Esophagus muscularis mucosa (tissue), 4 donors: ENCODE results near the gene KNL1.

ENCODE experiments used
- CTCF ChIP-seq, 3 experiments: fragments of 200-600 bp in 2 of 3; fragments of 450-650 bp in 1 of 3; sonication (generic) in 2 of 3; IDR thresholded peaks; one replicate each; pipeline ENCODE4 v1.5.1; 2017 to 2019; ENCODE audit warnings: antibody characterized with exemption in 3 of 3, mild to moderate bottlenecking in 2 of 3, moderate library complexity in 1 of 3
- EP300 ChIP-seq: sonication (generic); formaldehyde crosslinking; IDR thresholded peaks from one replicate; pipeline ENCODE4 v1.6.1; 2017; ENCODE audit warnings: antibody characterized with exemption
- POLR2A ChIP-seq: fragments of 450-650 bp; IDR thresholded peaks from one replicate; pipeline ENCODE4 v1.6.1; 2017; ENCODE audit warnings: antibody characterized with exemption, moderate library complexity, mild to moderate bottlenecking, low read depth
- POLR2AphosphoS5 ChIP-seq, 2 donors: sonication (generic); formaldehyde crosslinking; IDR thresholded peaks; one replicate each; pipeline ENCODE4 v1.6.1; 2017; ENCODE audit warnings: antibody characterized with exemption in 2 of 2

- TF ChIP-seq CTCF (IDR thresholded peaks at IDR 0.05) (peak in 1 of 3 experiments; percentile 8), EP300 (no peak), POLR2A (no peak), POLR2AphosphoS5 (IDR thresholded peaks at IDR 0.05) (peak; percentile 78)
Measured at GRCh38 chr15:40593588-40594428, at the start of gene KNL1.
